ENCODE results near the gene IL18RAP. TPM values are rescaled to one million over a fixed set of nuclear protein-coding genes. Genes with fewer than 3 reads are reported as not detected.

IL18RAP gene
- total RNA-seq, 1 experiment from 2014 or later = not detected

GRCh38 chr2:102392096-102392495 is 30.9 kb upstream of the IL18RAP start:
- Histone ChIP-seq H4K8ac (replicated peaks; ENCODE audit: insufficient read length, low read depth, low read length) (no peak overlapping the region), H2BK12ac (ENCODE audit: insufficient read length, low read depth, low read length) (no peak overlapping the region), H3K27me3 (ENCODE audit: insufficient read depth, low read length) (no peaks in the 10 kb centered on the region), H3K79me2 (ENCODE audit: insufficient read depth, low read length) (no peaks in the 10 kb centered on the region), H2BK20ac (ENCODE audit: low read depth, low read length, poor library complexity, severe bottlenecking) (no peak overlapping the region), H2AK5ac (ENCODE audit: insufficient read length, low read length) (no peak overlapping the region), H2BK15ac (ENCODE audit: low read depth, low read length) (no peak overlapping the region), H3K23me2 (ENCODE audit: insufficient read length, low read depth, low read length, poor library complexity, severe bottlenecking) (no peaks in the 10 kb centered on the region), H3K27ac (ENCODE audit: insufficient read length, low read depth, low read length) (no peak overlapping the region), H3K9me3 (ENCODE audit: control insufficient read depth, low read depth, low read length) (no peaks in the 10 kb centered on the region), H3K23ac (ENCODE audit: insufficient read length, low read depth, low read length) (no peak overlapping the region), H4K5ac (ENCODE audit: insufficient read length, low read depth, low read length) (no peak overlapping the region), H3K9ac (ENCODE audit: extremely low read depth, insufficient read length, low read length) (no peak overlapping the region), H2AFZ (ENCODE audit: low read length) (no peak overlapping the region), H3K4me2 (ENCODE audit: insufficient read depth, insufficient read length, low read length) (no peak overlapping the region), H3K14ac (ENCODE audit: insufficient read depth, low read length) (no peak overlapping the region), H3K56ac (ENCODE audit: insufficient read length, low read depth, low read length) (no peak overlapping the region), H3T11ph (ENCODE audit: low read length) (no peak overlapping the region), H3K4ac (ENCODE audit: low read depth, low read length) (no peak overlapping the region), H3K4me1 (ENCODE audit: insufficient read depth, low read length) (no peaks in the 10 kb centered on the region), H3K18ac (ENCODE audit: insufficient read length, low read depth, low read length) (no peak overlapping the region), H4K91ac (ENCODE audit: insufficient read length, low read depth, low read length) (no peak overlapping the region), H2BK5ac (ENCODE audit: insufficient read length, low read length) (no peak overlapping the region), H3K79me1 (ENCODE audit: insufficient read depth, low read depth, low read length, poor library complexity, severe bottlenecking) (no peaks in the 10 kb centered on the region), H2BK120ac (ENCODE audit: low read depth, low read length, poor library complexity, severe bottlenecking) (no peak overlapping the region), H4K20me1 (ENCODE audit: control insufficient read depth, insufficient read depth, insufficient read length) (no peaks in the 10 kb centered on the region)
- H3K4me3 Mint-ChIP-seq = no peak overlapping the region
- H3K36me3 Mint-ChIP-seq (ENCODE audit: insufficient read depth in 1 of 3, low read depth in 3 of 3) = no peaks in the 10 kb centered on the region
- DNase-seq = no peak
- no peaks in the 10 kb centered on the region for H3K4me1 Mint-ChIP-seq
- TF ChIP-seq CTCF (conservative IDR thresholded peaks at IDR 0.05) = no peak
- H3K27ac Mint-ChIP-seq = no peak overlapping the region
- H3K9me3 Mint-ChIP-seq = peaks cover 0 to 4% of the 10 kb centered on the region in 2 experiments; a peak in 1 of 5 replicates
- no CpG with 5 or more reads among the region's 3 CpGs for whole genome bisulfite sequencing (ENCODE audit: extremely low coverage, insufficient read length, low lambda C conversion rate)
- H3K27me3 Mint-ChIP-seq (ENCODE audit: low read depth) = no peaks in the 10 kb centered on the region
